ENCODE measurements around the gene OSBPL1A.

DNA sequence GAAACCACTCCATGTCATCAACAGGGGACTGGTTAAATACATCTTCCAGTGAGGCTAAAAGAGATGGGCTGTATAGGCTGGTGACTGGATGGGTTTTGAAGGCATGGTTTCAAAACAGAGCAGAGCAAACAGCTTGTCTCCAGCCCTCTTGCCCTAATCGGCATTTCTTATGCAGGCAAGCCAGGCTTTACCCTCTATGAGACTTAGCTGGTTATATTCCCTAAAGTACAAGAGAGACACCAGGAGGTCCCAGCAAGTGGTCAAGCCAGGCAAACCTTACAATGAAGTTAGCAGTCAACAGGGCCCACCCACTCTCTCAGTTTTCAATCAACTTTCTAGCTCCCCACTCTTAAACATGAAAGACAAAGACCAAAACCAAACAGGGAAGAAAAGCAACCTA, 19.0 kb downstream of the OSBPL1A start:
- TF ChIP-seq POLR2AphosphoS5 (IDR thresholded peaks at IDR 0.05; ENCODE audit: low read depth, low read length): no peak
- TF ChIP-seq, protein P1, sequence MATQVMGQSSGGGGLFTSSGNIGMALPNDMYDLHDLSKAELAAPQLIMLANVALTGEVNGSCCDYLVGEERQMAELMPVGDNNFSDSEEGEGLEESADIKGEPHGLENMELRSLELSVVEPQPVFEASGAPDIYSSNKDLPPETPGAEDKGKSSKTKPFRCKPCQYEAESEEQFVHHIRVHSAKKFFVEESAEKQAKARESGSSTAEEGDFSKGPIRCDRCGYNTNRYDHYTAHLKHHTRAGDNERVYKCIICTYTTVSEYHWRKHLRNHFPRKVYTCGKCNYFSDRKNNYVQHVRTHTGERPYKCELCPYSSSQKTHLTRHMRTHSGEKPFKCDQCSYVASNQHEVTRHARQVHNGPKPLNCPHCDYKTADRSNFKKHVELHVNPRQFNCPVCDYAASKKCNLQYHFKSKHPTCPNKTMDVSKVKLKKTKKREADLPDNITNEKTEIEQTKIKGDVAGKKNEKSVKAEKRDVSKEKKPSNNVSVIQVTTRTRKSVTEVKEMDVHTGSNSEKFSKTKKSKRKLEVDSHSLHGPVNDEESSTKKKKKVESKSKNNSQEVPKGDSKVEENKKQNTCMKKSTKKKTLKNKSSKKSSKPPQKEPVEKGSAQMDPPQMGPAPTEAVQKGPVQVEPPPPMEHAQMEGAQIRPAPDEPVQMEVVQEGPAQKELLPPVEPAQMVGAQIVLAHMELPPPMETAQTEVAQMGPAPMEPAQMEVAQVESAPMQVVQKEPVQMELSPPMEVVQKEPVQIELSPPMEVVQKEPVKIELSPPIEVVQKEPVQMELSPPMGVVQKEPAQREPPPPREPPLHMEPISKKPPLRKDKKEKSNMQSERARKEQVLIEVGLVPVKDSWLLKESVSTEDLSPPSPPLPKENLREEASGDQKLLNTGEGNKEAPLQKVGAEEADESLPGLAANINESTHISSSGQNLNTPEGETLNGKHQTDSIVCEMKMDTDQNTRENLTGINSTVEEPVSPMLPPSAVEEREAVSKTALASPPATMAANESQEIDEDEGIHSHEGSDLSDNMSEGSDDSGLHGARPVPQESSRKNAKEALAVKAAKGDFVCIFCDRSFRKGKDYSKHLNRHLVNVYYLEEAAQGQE (IDR thresholded peaks at IDR 0.05; ENCODE audit: insufficient read depth in 1 of 2, low read depth in 2 of 2, low read length in 2 of 2): no peak
- TF ChIP-seq TAF1 (IDR thresholded peaks at IDR 0.05; ENCODE audit: borderline replicate concordance, insufficient read depth, low read length): no peak
- TF ChIP-seq SIN3A (IDR thresholded peaks at IDR 0.05; ENCODE audit: borderline replicate concordance, insufficient read depth, low read length): no peak

Data from PFSK-1 (cell line).